ENCODE data around the gene PARP8. TPM values are rescaled to one million over a fixed set of nuclear protein-coding genes. Genes with fewer than 3 reads are reported as not detected.

Gene PARP8
- total and polyA plus RNA-seq, 2 of the 8 experiments (the other 6 are each of a cell fraction or from before 2014, with no cell fraction given): 16.6 to 30.6 TPM

DNA sequence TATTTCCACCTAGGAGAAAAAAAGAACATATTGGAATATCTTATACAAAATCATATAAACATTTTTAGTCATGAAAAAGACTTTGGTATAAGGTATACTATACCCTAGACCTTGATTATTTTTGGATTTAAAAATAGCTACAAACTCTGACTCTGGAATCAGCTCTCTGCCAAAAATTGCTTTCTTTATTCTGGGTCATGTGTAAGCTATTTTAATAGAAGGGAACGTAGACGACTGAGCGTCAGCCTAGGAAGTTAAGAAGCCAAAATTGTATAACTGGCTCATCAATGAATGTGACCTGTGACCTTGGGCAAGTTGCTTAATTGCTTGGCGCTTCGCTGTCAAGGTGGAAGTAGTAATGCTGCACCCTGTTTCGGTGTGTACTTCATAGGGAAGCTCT, 157.1 kb downstream of the PARP8 start:
- Histone ChIP-seq H3K23ac (ENCODE audit: insufficient read length) (no peak overlapping the region), H3K9me3 (ENCODE audit: insufficient read depth in 2 of 2, low read depth in 1 of 2, low read length in 1 of 2) (no peaks in the 10 kb centered on the region), H4K8ac (ENCODE audit: extremely low read depth, insufficient read depth, low read length) (no peak overlapping the region), H3K4me2 (ENCODE audit: insufficient read depth in 1 of 2, low read depth in 2 of 2, low read length in 2 of 2) (no peak overlapping the region), H2AK5ac (ENCODE audit: low read depth, low read length) (no peak overlapping the region), H3K4ac (replicated peaks; ENCODE audit: insufficient read length, low read depth, low read length) (no peak overlapping the region), H2BK15ac (ENCODE audit: low read length) (no peak overlapping the region), H3K79me1 (ENCODE audit: low read depth, low read length) (no peaks in the 10 kb centered on the region), H2BK12ac (ENCODE audit: low read depth, low read length) (no peak overlapping the region), H3K27ac (ENCODE audit: low read depth, low read length) (no peak overlapping the region), H3K4me3 (ENCODE audit: extremely low read depth in 1 of 4, insufficient read depth in 2 of 4, low read depth in 3 of 4, low read length in 4 of 4) (no peak overlapping the region), H4K20me1 (replicated peaks in 1 of 2; ENCODE audit: control insufficient read depth in 1 of 2, insufficient read depth in 2 of 2, low read length in 2 of 2) (no peaks in the 10 kb centered on the region), H2BK20ac (ENCODE audit: low read length) (no peak overlapping the region), H4K91ac (replicated peaks; ENCODE audit: insufficient read length, low read length) (no peak overlapping the region), H3K9ac (replicated peaks in 1 of 4; ENCODE audit: extremely low read depth in 1 of 4, low read depth in 3 of 4, low read length in 3 of 4) (no peak overlapping the region), H2BK5ac (ENCODE audit: low read depth, low read length) (no peak overlapping the region), H2AFZ (ENCODE audit: low read length) (no peak overlapping the region), H4K5ac (ENCODE audit: insufficient read length, low read depth, low read length) (no peak overlapping the region), H3K79me2 (ENCODE audit: control insufficient read depth in 1 of 2, insufficient read depth in 2 of 2, low read length in 2 of 2) (no peaks in the 10 kb centered on the region), H3K14ac (ENCODE audit: insufficient read length) (no peak overlapping the region), H3K18ac (ENCODE audit: extremely low read depth, low read length) (no peak overlapping the region), H3K56ac (replicated peaks; ENCODE audit: insufficient read length, low read depth, low read length) (no peak overlapping the region), H3K27me3 (replicated peaks in 1 of 4; ENCODE audit: control insufficient read depth in 3 of 4, extremely low read depth in 1 of 4, insufficient read depth in 3 of 4, low read length in 3 of 4) (no peaks in the 10 kb centered on the region), H3K36me3 (ENCODE audit: control insufficient read depth in 2 of 4, insufficient read depth in 4 of 4, low read length in 3 of 4) (peaks cover 0 to 9% (median 4%) of the 10 kb centered on the region in 4 experiments; a peak in 4 of 8 replicates), H2BK120ac (replicated peaks; ENCODE audit: low read depth, low read length) (no peak overlapping the region), H3K23me2 (ENCODE audit: low read depth, low read length) (no peaks in the 10 kb centered on the region), H3K4me1 (replicated peaks in 1 of 4; ENCODE audit: control insufficient read depth in 3 of 4, insufficient read depth in 4 of 4, low read length in 3 of 4) (no peaks in the 10 kb centered on the region)
- DNase-seq (ENCODE audit: low read depth in 1 of 2, low spot score in 2 of 2): no peak
- 95% methylated on average over 6 of the region's 6 CpGs; no CpG with 5 or more reads in 1 of the 2 experiments for WGBS, 2 experiments (ENCODE audit: extremely low coverage in 1 of 2, insufficient coverage in 1 of 2, insufficient read length in 1 of 2, insufficient replicate concordance in 2 of 2, low coverage in 1 of 2, low lambda C conversion rate in 2 of 2, missing lambda C conversion rate in 1 of 2)
- CTCF ChIA-PET (ENCODE audit: partially characterized antibody): no interaction called here
- FAIRE-seq: no peak
- POLR2A ChIA-PET (ENCODE audit: partially characterized antibody): no interaction called here
- TF ChIP-seq SP2 (IDR thresholded peaks at IDR 0.05; ENCODE audit: low read length) (no peak), GABPA (IDR thresholded peaks at IDR 0.05; ENCODE audit: borderline replicate concordance, insufficient read depth, low read length) (no peak), CREB1 (IDR thresholded peaks at IDR 0.05) (no peak)

All from H1 (cell line).